NCI-H524 (cell line): ENCODE measurements around the gene TBX10.
"Not testable (repeated sequence)": the region's sequence is repeated elsewhere in the genome, so short reads cannot be mapped to it uniquely, and the experiment has no call there.

Source experiments
- DNase-seq, 2 experiments: peaks; one replicate each; lab custom pipeline; 2025; lab: John Stamatoyannopoulos, UW

Gene TBX10

GRCh38 chr11:67639438-67639859, at the start of gene TBX10:
Gene TBX10 (minus strand): TSS chr11:67639763. CDS start chr11:67639472, 291 bp downstream.
- no peak for DNase-seq

GRCh38 chr11:67689178-67689577, 49.6 kb upstream of the TBX10 start:
- no peak for DNase-seq

GRCh38 chr11:67687986-67688385, 48.4 kb upstream of the TBX10 start:
- DNase-seq: no peak

GRCh38 chr11:67685641-67686332, 46.2 kb upstream of the TBX10 start:
- DNase-seq: not testable (repeated sequence)

GRCh38 chr11:67682126-67683034, 42.8 kb upstream of the TBX10 start:
- DNase-seq: not testable (repeated sequence)

- no peak for DNase-seq
These were observed 41.3 kb upstream of the TBX10 start for GRCh38 chr11:67680696-67681470.

- no peak for DNase-seq
These were observed 35.6 kb upstream of the TBX10 start for GRCh38 chr11:67675058-67675747.

- no peak for DNase-seq
These were observed 34.9 kb upstream of the TBX10 start, which contains the start of gene ALDH3B2 for GRCh38 chr11:67674442-67674871. Gene ALDH3B2 (minus strand): TSS chr11:67674623. CDS start chr11:67666935, 7,688 bp downstream.

- no peak for DNase-seq
These were observed 34.3 kb upstream of the TBX10 start for GRCh38 chr11:67673902-67674301.

GRCh38 chr11:67673358-67673757, 33.8 kb upstream of the TBX10 start:
- DNase-seq: no peak

GRCh38 chr11:67671211-67671520, 31.6 kb upstream of the TBX10 start:
- peak in 1 of 2 experiments; percentile 21 for DNase-seq

GRCh38 chr11:67670316-67671210, 31.0 kb upstream of the TBX10 start:
- no peak for DNase-seq

GRCh38 chr11:67668192-67668551, 28.6 kb upstream of the TBX10 start:
- no peak for DNase-seq

- DNase-seq: no peak
These were observed 28.1 kb upstream of the TBX10 start for GRCh38 chr11:67667490-67668191.

- DNase-seq: no peak
These were observed 27.3 kb upstream of the TBX10 start for GRCh38 chr11:67666676-67667489.

GRCh38 chr11:67666303-67666645, 26.7 kb upstream of the TBX10 start:
- DNase-seq: no peak

GRCh38 chr11:67665541-67666302, 26.2 kb upstream of the TBX10 start:
- peak in 1 of 2 experiments; percentile 3 for DNase-seq

- no peak for DNase-seq
These were observed 25.4 kb upstream of the TBX10 start for GRCh38 chr11:67664696-67665540.
